NCI-H1092 (cell line): Measurements from ENCODE around the gene PTPRT.

Experiments
- DNase-seq: peaks from one replicate; lab custom pipeline; 2025; lab: John Stamatoyannopoulos, UW

PTPRT gene

GRCh38 chr20:42795111-42795695, 394.5 kb downstream of the PTPRT start:
- no peak for DNase-seq

GRCh38 chr20:42792052-42792451, 397.7 kb downstream of the PTPRT start:
- DNase-seq: no peak

DNA sequence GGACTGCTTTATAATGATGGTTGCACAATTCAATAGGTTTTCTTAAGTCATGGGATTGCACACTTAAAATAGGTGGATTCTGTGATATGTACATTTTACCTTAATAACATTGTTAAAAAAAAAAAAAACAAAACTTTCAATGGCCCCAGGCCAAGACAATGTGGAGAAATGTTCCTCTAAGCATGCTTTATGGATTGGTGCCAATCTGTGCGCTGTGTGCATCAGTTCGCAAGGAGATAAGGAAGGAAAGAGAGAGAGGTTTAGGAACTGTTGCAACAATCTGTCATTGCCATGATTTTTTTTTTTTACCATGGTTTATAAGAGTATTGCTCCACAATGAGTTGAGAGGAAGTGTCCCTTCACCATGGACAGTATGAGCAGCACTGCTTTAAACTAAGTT, 399.6 kb downstream of the PTPRT start:
- DNase-seq: no peak

DNA sequence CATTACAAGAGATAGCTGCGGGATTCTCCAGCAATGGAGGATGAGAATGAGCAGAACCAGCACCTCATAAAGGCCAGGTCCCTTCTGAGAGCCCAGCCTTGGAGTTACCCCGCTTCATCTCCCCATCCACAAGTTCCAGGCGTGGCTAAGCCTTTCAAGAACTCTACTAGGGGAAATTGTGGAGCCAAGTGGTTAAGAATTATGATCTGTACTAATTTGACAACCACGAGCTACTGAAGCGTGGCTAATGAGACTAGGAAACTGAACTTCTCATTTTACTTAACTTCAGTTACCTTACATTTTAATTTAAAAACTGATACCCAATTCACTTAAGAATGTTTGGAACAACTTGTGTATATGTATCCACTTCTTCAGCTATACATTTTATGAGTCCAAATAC, 401.0 kb downstream of the PTPRT start:
- DNase-seq: no peak

- no peak for DNase-seq
Observed at GRCh38 chr20:42785041-42785440, 404.7 kb downstream of the PTPRT start.

GRCh38 chr20:42779216-42779615, 410.5 kb downstream of the PTPRT start:
- no peak for DNase-seq

DNA sequence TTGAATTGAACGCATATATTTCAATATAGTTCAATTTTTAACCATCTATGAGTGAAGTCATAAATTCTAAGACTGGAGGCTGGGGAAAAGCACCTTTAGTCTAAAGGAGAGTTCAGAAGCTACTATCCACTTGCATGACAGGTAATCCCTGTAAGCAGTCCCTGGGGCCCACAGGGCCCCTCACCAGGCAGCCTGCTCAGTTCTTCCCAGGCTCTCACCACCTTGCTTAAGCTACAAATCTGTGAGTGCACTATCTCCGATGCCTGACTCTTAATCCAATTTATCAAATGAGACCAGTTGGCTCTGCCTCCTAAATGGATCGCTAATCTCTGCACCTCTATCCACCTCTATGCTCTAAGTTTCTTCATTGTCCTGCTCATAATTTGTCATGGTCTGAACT, 413.8 kb downstream of the PTPRT start:
- DNase-seq: no peak

DNA sequence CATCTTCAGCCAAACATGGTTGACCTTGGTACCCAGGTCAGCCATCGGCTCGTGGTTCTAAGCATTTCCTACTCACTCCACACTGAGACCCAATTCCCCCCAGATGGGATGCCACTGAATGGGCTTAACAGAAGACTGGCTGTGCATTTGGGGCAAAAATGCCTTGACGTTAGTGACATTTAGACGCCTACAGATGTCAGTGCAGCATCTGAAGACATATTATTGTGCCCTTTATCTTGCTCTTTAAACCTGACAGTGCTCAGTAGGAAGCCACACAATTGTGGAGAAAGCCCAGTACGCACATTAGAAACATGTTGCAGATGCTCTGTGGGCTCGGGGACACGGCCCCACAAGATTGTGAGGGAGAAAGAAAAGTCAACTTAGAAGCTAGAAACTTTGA, 414.7 kb downstream of the PTPRT start:
- DNase-seq: no peak

DNA sequence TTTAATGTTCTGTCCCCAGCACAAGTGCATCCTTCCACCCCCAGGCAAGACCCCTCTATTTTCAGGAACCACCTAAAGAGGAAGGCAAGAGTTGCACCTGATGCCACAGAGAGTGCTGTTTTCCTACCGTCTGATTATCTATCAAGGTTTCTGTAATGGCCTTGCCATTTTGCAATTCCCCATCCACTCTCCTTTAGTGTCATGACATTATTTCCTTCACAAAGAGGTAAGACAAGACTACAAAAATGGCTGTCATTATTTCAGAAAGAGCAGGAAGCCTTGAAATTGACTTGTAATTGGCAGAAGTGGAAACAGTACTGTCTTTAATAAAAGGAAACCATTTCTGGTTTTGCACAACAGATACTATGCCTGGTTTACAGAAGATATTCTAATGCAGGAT, 426.7 kb downstream of the PTPRT start:
- no peak for DNase-seq

GRCh38 chr20:42756991-42757390, 432.7 kb downstream of the PTPRT start:
- no peak for DNase-seq

GRCh38 chr20:42754706-42755105, 435.0 kb downstream of the PTPRT start:
- no peak for DNase-seq

DNA sequence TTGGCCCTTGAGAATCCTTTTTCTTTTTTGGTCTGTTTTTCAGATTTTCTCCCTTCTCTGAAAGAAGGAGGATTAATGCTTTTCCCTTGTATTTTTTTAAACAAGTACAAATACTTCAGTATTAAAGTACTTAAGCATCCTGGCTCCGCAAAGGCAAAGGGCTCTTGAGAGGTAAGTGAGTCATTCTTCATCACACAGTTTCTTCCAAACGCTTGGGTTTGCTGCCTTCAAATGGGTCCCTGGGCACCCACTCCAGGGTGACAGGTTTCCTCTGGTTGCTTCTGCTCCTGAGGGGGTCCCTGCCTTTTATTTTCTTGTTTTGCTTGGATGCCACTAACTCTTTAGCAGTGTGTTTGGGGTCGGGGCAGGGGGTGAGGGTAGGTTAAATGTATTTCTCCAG, 437.1 kb downstream of the PTPRT start:
- no peak for DNase-seq

- DNase-seq: no peak
Observed at GRCh38 chr20:42749556-42749955, 440.1 kb downstream of the PTPRT start.

- DNase-seq: no peak
Observed at GRCh38 chr20:42747765-42748411, 441.8 kb downstream of the PTPRT start.

DNA sequence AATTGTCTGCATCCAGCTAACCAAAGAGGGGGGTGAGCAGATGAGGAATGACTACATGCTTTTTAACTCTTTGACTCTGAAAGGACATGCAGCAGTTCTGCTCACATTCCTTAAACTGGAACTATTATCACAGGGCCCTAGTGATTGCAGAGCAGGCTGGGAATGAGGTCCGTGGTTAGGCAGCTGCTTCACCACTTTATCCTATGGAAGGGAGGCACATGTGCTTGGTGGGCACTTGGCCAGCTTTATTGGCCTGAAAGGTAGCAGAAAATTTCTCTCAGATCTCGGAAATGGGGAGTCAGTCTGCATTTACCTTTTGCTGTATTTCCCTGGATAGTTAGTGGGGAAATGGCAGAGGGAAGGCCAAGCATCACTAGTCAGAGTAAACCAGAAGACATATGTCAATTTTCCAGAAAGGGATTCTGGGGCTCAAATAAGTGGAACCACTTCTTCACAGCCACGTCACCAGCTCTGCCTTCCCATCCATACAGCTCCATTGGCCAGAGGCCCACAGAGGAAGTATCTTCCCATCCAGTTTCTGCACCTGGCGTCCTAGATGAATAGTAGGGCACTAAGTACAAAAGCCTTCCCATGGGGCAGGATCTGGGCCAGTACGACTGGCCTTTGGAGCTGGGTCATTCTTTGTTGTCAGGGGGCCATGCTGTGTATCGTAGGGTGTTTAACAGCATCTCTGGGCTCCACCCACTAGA, 444.8 kb downstream of the PTPRT start:
- no peak for DNase-seq

GRCh38 chr20:42742926-42743325, 446.8 kb downstream of the PTPRT start:
- DNase-seq: no peak

DNA sequence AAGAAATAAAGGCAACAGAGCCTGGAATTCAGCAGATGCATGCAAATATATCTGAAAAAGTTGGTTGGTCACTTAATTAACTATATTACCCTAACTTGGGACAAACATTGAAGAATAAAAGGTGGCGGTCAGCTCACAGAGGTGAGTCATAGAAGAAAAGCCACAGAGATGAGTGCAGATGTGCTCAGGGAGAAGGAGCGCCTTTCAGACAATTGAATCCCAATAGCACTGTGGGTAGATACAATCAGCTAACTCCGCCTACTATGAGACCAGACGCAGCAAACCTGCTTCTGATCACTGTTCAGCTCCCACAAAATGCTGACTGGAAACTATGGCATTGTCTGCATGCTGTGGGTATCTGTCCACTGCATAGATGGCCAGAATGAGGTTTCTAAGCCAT, 447.8 kb downstream of the PTPRT start:
- no peak for DNase-seq

- no peak for DNase-seq
Observed at GRCh38 chr20:42740226-42740870, 449.4 kb downstream of the PTPRT start.

GRCh38 chr20:42739683-42740082, 450.0 kb downstream of the PTPRT start:
- no peak for DNase-seq

GRCh38 chr20:42735539-42735938, 454.2 kb downstream of the PTPRT start:
- DNase-seq: no peak

GRCh38 chr20:42734660-42735368, 454.9 kb downstream of the PTPRT start:
- no peak for DNase-seq

DNA sequence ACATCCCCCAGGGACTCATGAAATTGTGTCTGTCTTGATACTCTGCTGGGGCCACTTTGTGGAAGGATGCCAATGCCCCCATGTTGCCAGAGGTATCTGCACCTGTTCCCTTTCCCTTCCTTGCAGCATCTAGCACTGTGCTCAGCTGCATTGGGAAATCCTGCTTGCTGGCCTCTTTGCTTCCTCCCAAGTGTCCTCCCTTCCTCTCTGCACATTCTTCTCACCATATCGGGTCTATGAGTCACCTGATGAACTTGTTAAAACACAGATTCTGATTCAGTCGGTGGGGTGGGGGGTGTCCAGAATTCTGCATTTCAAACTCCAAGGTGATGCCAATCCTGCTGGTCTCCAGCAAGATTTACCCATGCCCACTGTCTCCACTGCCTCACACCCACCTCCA, 467.8 kb downstream of the PTPRT start:
- no peak for DNase-seq
